ENCODE results near the gene URM1. TPM values are rescaled to one million over a fixed set of nuclear protein-coding genes. Genes with fewer than 3 reads are reported as not detected.

Gene URM1
- total and polyA plus RNA-seq, 10 of the 15 experiments (the other 5 are each of a cell fraction or from before 2014, with no cell fraction given), result 7.9 to 75.8 (median 63.7) TPM

GRCh38 chr9:128358090-128358489, 13.1 kb upstream of the URM1 start:
- no TSS peak for BruUV-seq (replicated peaks)
- Histone ChIP-seq H3K9ac (ENCODE audit: control insufficient read depth, insufficient read depth, low read length) (no peak overlapping the region), H3K27ac (ENCODE audit: control insufficient read depth, insufficient read depth) (no peak overlapping the region), H3K4me1 (ENCODE audit: control insufficient read depth, insufficient read depth, low read length) (peaks cover 7% of the 10 kb centered on the region), H3K36me3 (ENCODE audit: control insufficient read depth in 2 of 2, insufficient read depth in 2 of 2, low read length in 1 of 2) (peaks cover 0 to 1% of the 10 kb centered on the region in 2 experiments; a peak in 2 of 4 replicates), H4K20me1 (ENCODE audit: control insufficient read depth, insufficient read depth) (no peaks in the 10 kb centered on the region), H3K79me2 (ENCODE audit: control insufficient read depth, insufficient read depth, low read length) (no peaks in the 10 kb centered on the region), H3K4me2 (ENCODE audit: control insufficient read depth, insufficient read depth) (no peak overlapping the region), H2AFZ (ENCODE audit: control insufficient read depth, low read depth, low read length) (no peak overlapping the region), H3K4me3 (no peak overlapping the region), H3K9me3 (replicated peaks; ENCODE audit: control insufficient read depth, insufficient read depth, low read length) (no peaks in the 10 kb centered on the region), H3K27me3 (replicated peaks in 1 of 2; ENCODE audit: control insufficient read depth in 2 of 2, insufficient read depth in 2 of 2, low read length in 1 of 2) (no peaks in the 10 kb centered on the region)
- ChIA-PET POLR2A (interaction anchor here (0.6 kb wide), 1 partner anchor 902 kb away, joined by 7 read pairs; no protein-coding TSS in a partner anchor), CTCF (no interaction called here), SMC1A (ENCODE audit: uncharacterized antibody, unreplicated experiment) (no interaction called here), RAD21 (ENCODE audit: unreplicated experiment) (no interaction called here)
- intact Hi-C loops (cut with micrococcal nuclease; ENCODE audit: unreplicated experiment), result no loop called here
- TF ChIP-seq IKZF1 (conservative IDR thresholded peaks at IDR 0.05) (no peak), ZBTB11 (CRISPR knock-in tag; IDR thresholded peaks at IDR 0.05) (no peak), CBX3 (IDR thresholded peaks at IDR 0.05; ENCODE audit: borderline replicate concordance, low read depth) (no peak), JUND (IDR thresholded peaks at IDR 0.05; ENCODE audit: low read depth, low read length) (no peak), SPI1 (IDR thresholded peaks at IDR 0.05; ENCODE audit: borderline replicate concordance, insufficient read depth, low read depth, low read length) (no peak), RAD51 (IDR thresholded peaks at IDR 0.05) (no peak), RFX5 (IDR thresholded peaks at IDR 0.05; ENCODE audit: low read depth, low read length) (no peak), ETV6 (conservative IDR thresholded peaks at IDR 0.05 in 1 of 2, IDR thresholded peaks at IDR 0.05 in 1 of 2; ENCODE audit: borderline replicate concordance in 1 of 2, low read depth in 1 of 2) (no peak), ZZZ3 (IDR thresholded peaks at IDR 0.05; ENCODE audit: control insufficient read depth, insufficient read length, low read depth) (no peak), CEBPB (IDR thresholded peaks at IDR 0.05; ENCODE audit: borderline replicate concordance in 1 of 2, low read depth in 2 of 2, low read length in 2 of 2) (no peak), IRF3 (IDR thresholded peaks at IDR 0.05) (no peak), CHD1 (IDR thresholded peaks at IDR 0.05; ENCODE audit: low read depth, low read length) (no peak), MYB (IDR thresholded peaks at IDR 0.05; ENCODE audit: borderline replicate concordance, low read depth, low read length) (no peak)
- no peak for ATAC-seq
- FAIRE-seq, result no peak
- in situ Hi-C loops (cut with MboI), result no loop called here
- 94% methylated on average over 8 of the region's 8 CpGs for WGBS (ENCODE audit: insufficient coverage, insufficient replicate concordance, low lambda C conversion rate, missing lambda C conversion rate)
- DNase-seq (ENCODE audit: low read depth, low spot score), result no peak

All from GM12878 (cell line).